Vagina (tissue), 2 donors: ENCODE data around the gene ESYT2.

Experiments used
- CTCF ChIP-seq, 3 experiments: fragments of 450-650 bp in 2 of 3; fragments of 200-600 bp in 1 of 3; sonication (generic) in 1 of 3; IDR thresholded peaks; one replicate each; pipeline ENCODE4 v1.5.1; 2017 to 2019; ENCODE audit warnings: antibody characterized with exemption in 3 of 3, mild to moderate bottlenecking in 2 of 3, moderate library complexity in 2 of 3
- POLR2A ChIP-seq, 2 donors: fragments of 450-650 bp; IDR thresholded peaks; one replicate each; pipeline ENCODE4 v1.6.1; 2017; ENCODE audit warnings: antibody characterized with exemption in 2 of 2, mild to moderate bottlenecking in 2 of 2, moderate library complexity in 2 of 2
- POLR2AphosphoS5 ChIP-seq, 2 donors: sonication (generic); formaldehyde crosslinking; IDR thresholded peaks; one replicate each; pipeline ENCODE4 v1.9.0; 2017; ENCODE audit warnings: antibody characterized with exemption in 2 of 2, mild to moderate bottlenecking in 2 of 2, low read depth in 1 of 2; ENCODE audit not compliant: insufficient read depth in 1 of 2

DNA sequence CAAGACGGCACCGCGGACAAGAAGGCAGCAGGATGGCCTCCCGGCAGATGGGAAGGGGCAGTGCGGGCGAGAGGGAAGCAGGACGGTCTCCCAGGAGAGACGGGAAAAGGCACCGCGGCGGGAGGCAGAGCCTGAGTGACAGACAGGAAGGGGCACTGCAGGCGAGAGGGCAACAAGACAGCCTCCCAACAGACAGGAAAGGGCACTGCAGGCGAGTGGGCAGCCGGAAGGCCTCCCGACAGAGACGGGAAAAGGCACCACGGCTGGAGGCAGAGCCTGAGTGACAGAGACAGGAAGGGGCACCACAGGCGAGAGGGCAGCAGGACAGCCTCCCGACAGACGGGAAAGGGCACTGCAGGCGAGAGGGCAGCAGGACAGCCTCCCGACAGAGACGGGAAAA lies 32.6 kb downstream of the ESYT2 start:
- TF ChIP-seq CTCF (IDR thresholded peaks at IDR 0.05) (no peak), POLR2A (IDR thresholded peaks at IDR 0.05) (no peak), POLR2AphosphoS5 (IDR thresholded peaks at IDR 0.05; ENCODE audit: insufficient read depth in 1 of 2, low read depth in 1 of 2) (no peak)
